Measurements from ENCODE around the gene CD4.

GRCh38 chr12:6795088-6795487 lies 5.8 kb downstream of the CD4 start:
- TF ChIP-seq CTCF (IDR thresholded peaks at IDR 0.05) (no peak), EP300 (IDR thresholded peaks at IDR 0.05) (no peak)

Data from stomach (tissue), 4 donors.